Neural progenitor cell (in vitro differentiated cells): ENCODE results near the gene NAA20.

Source experiments
- CTCF ChIP-seq: fragments of 200-600 bp; sonication (generic); IDR thresholded peaks from 2 replicates; pipeline ENCODE4 v1.5.1; 2017; ENCODE audit warnings: antibody characterized with exemption, mild to moderate bottlenecking
- EZH2 ChIP-seq: fragments of 200-600 bp; sonication (generic); IDR thresholded peaks from 2 replicates; pipeline ENCODE4 v1.6.1; 2017; ENCODE audit warnings: antibody characterized with exemption, mild to moderate bottlenecking, moderate library complexity
- EZH2phosphoT487 ChIP-seq: fragments of 200-600 bp; sonication (generic); IDR thresholded peaks from 2 replicates; pipeline ENCODE4 v1.6.1; 2017; ENCODE audit warnings: antibody characterized with exemption

- no peak for TF ChIP-seq CTCF
- TF ChIP-seq EZH2phosphoT487: no peak
- TF ChIP-seq EZH2: no peak
Measured at GRCh38 chr20:19970256-19970765, 46.9 kb upstream of the NAA20 start.
